Measurements from ENCODE around the gene HSPA4L. TPM values are rescaled to one million over a fixed set of nuclear protein-coding genes. Genes with fewer than 3 reads are reported as not detected.

HSPA4L gene
- total RNA-seq, 4 donors from 2014 or later, result 0.36 to 1.2 (median 0.74) TPM

DNA sequence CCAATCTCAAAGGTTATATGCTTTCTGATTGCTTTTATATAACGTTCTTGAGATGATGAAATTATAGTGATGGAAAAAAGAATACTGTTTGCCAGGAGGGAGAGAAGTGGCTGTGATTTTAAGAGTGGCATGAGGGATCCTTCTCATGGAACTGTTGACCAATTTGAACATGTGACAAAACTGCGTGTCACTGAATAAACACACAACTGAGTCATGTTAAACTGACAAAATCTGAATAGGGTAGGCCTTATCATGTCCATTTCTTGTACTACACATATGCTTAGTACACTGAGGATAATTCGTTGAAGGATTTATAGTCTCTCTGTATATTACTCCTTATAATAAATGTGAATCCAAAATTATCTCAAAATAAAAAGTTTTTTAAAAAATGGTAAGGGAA, 22.2 kb upstream of the HSPA4L start:
- no peak for TF ChIP-seq POLR2A (IDR thresholded peaks at IDR 0.05)
- TF ChIP-seq, protein P1, sequence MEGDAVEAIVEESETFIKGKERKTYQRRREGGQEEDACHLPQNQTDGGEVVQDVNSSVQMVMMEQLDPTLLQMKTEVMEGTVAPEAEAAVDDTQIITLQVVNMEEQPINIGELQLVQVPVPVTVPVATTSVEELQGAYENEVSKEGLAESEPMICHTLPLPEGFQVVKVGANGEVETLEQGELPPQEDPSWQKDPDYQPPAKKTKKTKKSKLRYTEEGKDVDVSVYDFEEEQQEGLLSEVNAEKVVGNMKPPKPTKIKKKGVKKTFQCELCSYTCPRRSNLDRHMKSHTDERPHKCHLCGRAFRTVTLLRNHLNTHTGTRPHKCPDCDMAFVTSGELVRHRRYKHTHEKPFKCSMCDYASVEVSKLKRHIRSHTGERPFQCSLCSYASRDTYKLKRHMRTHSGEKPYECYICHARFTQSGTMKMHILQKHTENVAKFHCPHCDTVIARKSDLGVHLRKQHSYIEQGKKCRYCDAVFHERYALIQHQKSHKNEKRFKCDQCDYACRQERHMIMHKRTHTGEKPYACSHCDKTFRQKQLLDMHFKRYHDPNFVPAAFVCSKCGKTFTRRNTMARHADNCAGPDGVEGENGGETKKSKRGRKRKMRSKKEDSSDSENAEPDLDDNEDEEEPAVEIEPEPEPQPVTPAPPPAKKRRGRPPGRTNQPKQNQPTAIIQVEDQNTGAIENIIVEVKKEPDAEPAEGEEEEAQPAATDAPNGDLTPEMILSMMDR (IDR thresholded peaks at IDR 0.05 in 4 of 5, conservative IDR thresholded peaks at IDR 0.05 in 1 of 5), result no peak
- Histone ChIP-seq H3K4me1 (no peaks in the 10 kb centered on the region), H3K27ac (no peak overlapping the region), H3K27me3 (no peaks in the 10 kb centered on the region), H3K9me3 (no peaks in the 10 kb centered on the region), H3K4me3 (no peak overlapping the region), H3K36me3 (no peaks in the 10 kb centered on the region)
- in situ Hi-C loops (cut with MboI; ENCODE audit: low sequenced_read_pairs in 4 of 4), result no loop called here
- intact Hi-C loops (cut with DNase I; ENCODE audit: low total_unique reads), result no loop called here
- no peak for DNase-seq
- ATAC-seq, result no peak

DNA sequence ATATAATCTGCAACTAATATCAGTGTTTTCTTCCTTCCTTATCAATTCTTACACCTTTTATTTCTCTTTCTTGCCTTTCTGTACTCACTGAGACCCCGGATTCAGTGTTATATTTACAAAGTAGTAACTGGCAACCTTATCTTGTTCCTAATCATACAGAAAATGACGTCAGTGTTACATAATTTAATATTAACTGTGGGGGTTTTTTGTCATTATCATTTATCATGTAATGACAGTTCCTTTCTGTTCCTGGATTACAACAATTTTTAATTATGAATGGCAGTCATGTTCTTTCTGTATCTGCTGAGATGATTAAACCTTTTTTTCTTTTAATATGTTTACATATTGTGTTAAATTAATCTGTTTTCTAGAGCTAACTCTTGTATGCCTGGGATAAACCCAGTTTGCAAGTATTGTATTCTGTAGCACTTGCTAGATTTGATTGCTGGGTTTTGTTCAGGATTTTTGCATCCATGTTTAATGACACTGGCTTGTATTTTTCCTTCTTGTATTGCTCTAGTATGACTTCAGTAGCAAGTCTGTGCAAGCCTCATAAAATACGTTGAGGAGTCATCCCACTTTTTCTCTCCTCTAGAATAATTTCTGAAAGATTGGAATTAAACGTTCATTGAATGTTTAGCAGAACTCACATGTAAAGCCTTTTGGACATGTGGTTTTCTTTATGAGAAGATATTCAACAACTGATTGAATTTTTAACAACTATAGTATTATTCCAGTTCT, 10.4 kb upstream of the HSPA4L start:
- no peaks in the 10 kb centered on the region for H3K36me3 ChIP-seq
- no peak overlapping the region for H3K27ac ChIP-seq
- in situ Hi-C loops (cut with MboI; ENCODE audit: low sequenced_read_pairs in 4 of 4) (no loop called here), intact Hi-C loops (cut with DNase I; ENCODE audit: low total_unique reads) (no loop called here)
- no peaks in the 10 kb centered on the region for H3K27me3 ChIP-seq
- TF ChIP-seq, protein P1 (IDR thresholded peaks at IDR 0.05 in 4 of 5, conservative IDR thresholded peaks at IDR 0.05 in 1 of 5), result no peak
- TF ChIP-seq POLR2A (IDR thresholded peaks at IDR 0.05), result no peak
- no peaks in the 10 kb centered on the region for H3K9me3 ChIP-seq
- H3K4me1 ChIP-seq, result no peaks in the 10 kb centered on the region
- DNase-seq (no peak), ATAC-seq (no peak)
- no peak overlapping the region for H3K4me3 ChIP-seq

DNA sequence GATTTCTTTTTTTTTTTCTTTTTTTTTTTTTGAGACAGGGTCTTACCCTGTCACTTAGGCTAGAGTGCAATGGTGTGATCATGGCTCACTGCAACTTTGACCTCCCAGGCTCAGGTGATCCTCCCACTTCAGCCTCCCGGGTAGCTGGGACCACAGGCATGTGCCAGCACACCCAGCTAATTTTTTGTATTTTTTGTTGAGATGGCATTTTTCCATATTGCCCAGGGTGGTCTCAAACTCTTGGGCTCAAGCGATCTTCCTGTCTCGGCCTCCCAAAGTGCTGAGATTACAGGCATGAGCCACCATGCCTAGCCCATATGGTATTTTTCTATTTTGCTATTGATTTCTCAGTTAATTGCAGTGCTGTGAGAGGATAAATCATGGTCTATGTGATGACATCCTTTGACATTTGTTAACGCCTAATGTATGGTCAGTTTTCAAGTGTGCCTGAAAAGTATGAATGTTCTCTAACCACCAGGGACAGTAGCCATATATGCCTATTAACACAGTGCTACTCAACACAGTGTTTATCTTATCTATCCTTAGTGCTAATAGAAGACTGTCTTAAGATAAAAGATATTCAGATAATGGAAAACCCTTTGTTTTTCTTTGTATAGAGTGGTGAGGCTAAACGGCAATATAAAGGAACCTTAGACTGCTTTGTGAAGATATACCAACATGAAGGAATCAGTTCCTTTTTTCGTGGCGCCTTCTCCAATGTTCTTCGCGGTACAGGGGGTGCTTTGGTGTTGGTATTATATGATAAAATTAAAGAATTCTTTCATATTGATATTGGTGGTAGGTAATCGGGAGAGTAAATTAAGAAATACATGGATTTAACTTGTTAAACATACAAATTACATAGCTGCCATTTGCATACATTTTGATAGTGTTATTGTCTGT, 9.1 kb upstream of the HSPA4L start:
- ATAC-seq (no peak), DNase-seq (no peak)
- TF ChIP-seq, protein P1 (IDR thresholded peaks at IDR 0.05 in 4 of 5, conservative IDR thresholded peaks at IDR 0.05 in 1 of 5), result no peak
- no peak for TF ChIP-seq POLR2A (IDR thresholded peaks at IDR 0.05)
- Histone ChIP-seq H3K36me3 (no peaks in the 10 kb centered on the region), H3K4me3 (no peak overlapping the region), H3K27ac (no peak overlapping the region), H3K9me3 (no peaks in the 10 kb centered on the region), H3K27me3 (no peaks in the 10 kb centered on the region), H3K4me1 (no peaks in the 10 kb centered on the region)
- in situ Hi-C loops (cut with MboI; ENCODE audit: low sequenced_read_pairs in 4 of 4), result no loop called here
- intact Hi-C loops (cut with DNase I; ENCODE audit: low total_unique reads), result no loop called here

DNA sequence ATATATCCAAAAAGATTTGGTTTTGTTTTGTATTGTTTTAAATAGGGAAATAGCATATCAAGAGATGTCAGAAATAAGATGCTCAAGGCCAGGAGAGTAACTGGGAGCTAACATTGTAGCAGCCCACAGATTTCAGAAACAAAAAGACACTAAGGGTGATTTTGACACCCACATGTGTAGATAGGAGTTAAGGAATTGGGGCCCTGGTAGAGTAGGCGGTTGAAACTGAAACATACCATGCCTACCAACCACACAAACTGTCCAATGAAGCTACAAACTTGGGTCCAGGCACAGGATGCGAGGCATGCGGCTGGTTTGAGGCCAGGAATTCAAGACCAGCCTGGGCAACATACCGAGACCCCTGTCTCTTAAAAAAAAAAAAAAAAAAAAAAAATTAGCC, 6.3 kb upstream of the HSPA4L start:
- DNase-seq, result no peak
- Histone ChIP-seq H3K27ac (no peak overlapping the region), H3K27me3 (no peaks in the 10 kb centered on the region), H3K4me1 (no peaks in the 10 kb centered on the region), H3K9me3 (no peaks in the 10 kb centered on the region), H3K36me3 (no peaks in the 10 kb centered on the region), H3K4me3 (no peak overlapping the region)
- TF ChIP-seq, protein P1 (IDR thresholded peaks at IDR 0.05 in 4 of 5, conservative IDR thresholded peaks at IDR 0.05 in 1 of 5), result no peak
- TF ChIP-seq POLR2A (IDR thresholded peaks at IDR 0.05), result no peak
- no peak for ATAC-seq
- intact Hi-C loops (cut with DNase I; ENCODE audit: low total_unique reads) (no loop called here), in situ Hi-C loops (cut with MboI; ENCODE audit: low sequenced_read_pairs in 4 of 4) (loop anchor here in 1 of 4 donors (25.0 kb wide), 1 partner anchor 186 kb away; the partner anchor contains the start of genes ABHD18 and MFSD8)
